Breast epithelium (tissue), 4 donors: ENCODE measurements around the gene MINDY4. TPM values are rescaled to one million over a fixed set of nuclear protein-coding genes. Genes with fewer than 3 reads are reported as not detected.

Source experiments
- DNase-seq, 2 donors: peaks; one replicate each; pipeline ENCODE4 v3.0.0-alpha.2; 2019; ENCODE audit warnings: low spot score in 2 of 2
- H3K27ac ChIP-seq, 2 donors: fragments of 200-600 bp; sonication (generic) in 1 of 2; one replicate each; pipeline ENCODE4 v1.5.1; 2016 to 2019; ENCODE audit warnings: mild to moderate bottlenecking in 1 of 2
- H3K27me3 ChIP-seq, 2 donors: fragments of 200-600 bp; sonication (generic) in 1 of 2; one replicate each; pipeline versions ENCODE4 v1.5.1 to v1.6.0; 2017 to 2019; ENCODE audit warnings: control low read depth in 1 of 2, mild to moderate bottlenecking in 1 of 2
- H3K36me3 ChIP-seq: fragments of 200-600 bp; one replicate; pipeline ENCODE4 v1.5.1; 2019
- H3K4me1 ChIP-seq, 2 donors: fragments of 200-600 bp; sonication (generic); one replicate each; pipeline ENCODE4 v1.5.1; 2016 to 2019; ENCODE audit warnings: control low read depth in 1 of 2
- H3K4me3 ChIP-seq, 3 donors: fragments of 200-600 bp; sonication (generic); 1 replicate in 2 of 3; 2 replicates in 1 of 3; pipeline ENCODE4 v1.5.1; 2016 to 2019; ENCODE audit warnings: mild to moderate bottlenecking in 3 of 3, moderate library complexity in 2 of 3
- H3K9me3 ChIP-seq, 2 donors: fragments of 200-600 bp; sonication (generic) in 1 of 2; one replicate each; pipeline ENCODE4 v1.5.1; 2016 to 2019; ENCODE audit warnings: control low read depth in 1 of 2
- CTCF ChIP-seq, 3 donors: fragments of 450-650 bp; IDR thresholded peaks; one replicate each; pipeline ENCODE4 v1.5.1; 2016 to 2017; ENCODE audit warnings: antibody characterized with exemption in 3 of 3, mild to moderate bottlenecking in 3 of 3, moderate library complexity in 3 of 3
- POLR2A ChIP-seq: fragments of 450-650 bp; IDR thresholded peaks from one replicate; pipeline ENCODE4 v1.6.1; 2016; ENCODE audit warnings: antibody characterized with exemption, mild to moderate bottlenecking, moderate library complexity
- POLR2AphosphoS5 ChIP-seq, 3 donors: sonication (generic); formaldehyde crosslinking; IDR thresholded peaks; one replicate each; pipeline ENCODE4 v1.6.1; 2017; ENCODE audit warnings: antibody characterized with exemption in 3 of 3
- intact Hi-C: fragments of 100-400 bp; cut with DNase I; formaldehyde crosslinking; loops from one replicate; pipeline ENCODE4 v1.15.1; 2023; ENCODE audit warnings: low total_unique reads
- total RNA-seq, 3 donors: library from RNA; depleted of rRNA; stranded (reverse); fragments of >200 nt; gene quantifications; one replicate each; pipeline ENCODE4 v1.1.0, GENCODE V29; 2016

Gene MINDY4
- total RNA-seq, 3 donors from 2014 or later = 5.6 to 14.9 (median 13.8) TPM

GRCh38 chr7:30855936-30856335 lies 84.7 kb downstream of the MINDY4 start:
- no peaks in the 10 kb centered on the region for H3K36me3 ChIP-seq
- H3K27ac ChIP-seq = no peak overlapping the region
- DNase-seq = no peak
- H3K9me3 ChIP-seq = no peaks in the 10 kb centered on the region
- no peak for TF ChIP-seq POLR2A
- no peak for TF ChIP-seq POLR2AphosphoS5 (IDR thresholded peaks at IDR 0.05)
- no peak for TF ChIP-seq CTCF (IDR thresholded peaks at IDR 0.05)
- H3K4me3 ChIP-seq = no peak overlapping the region
- H3K4me1 ChIP-seq = no peaks in the 10 kb centered on the region
- no peaks in the 10 kb centered on the region for H3K27me3 ChIP-seq
- intact Hi-C loops = no loop called here

- no peak overlapping the region for H3K4me3 ChIP-seq
- intact Hi-C loops = no loop called here
- no peaks in the 10 kb centered on the region for H3K9me3 ChIP-seq
- H3K27me3 ChIP-seq = no peaks in the 10 kb centered on the region
- no peak for DNase-seq
- H3K4me1 ChIP-seq = no peaks in the 10 kb centered on the region
- no peak overlapping the region for H3K27ac ChIP-seq
- TF ChIP-seq POLR2A (no peak), CTCF (IDR thresholded peaks at IDR 0.05) (no peak), POLR2AphosphoS5 (IDR thresholded peaks at IDR 0.05) (no peak)
- H3K36me3 ChIP-seq = no peaks in the 10 kb centered on the region
Measured at GRCh38 chr7:30858576-30858975, 87.4 kb downstream of the MINDY4 start.

GRCh38 chr7:30859202-30859939 lies 88.2 kb downstream of the MINDY4 start:
- no peak overlapping the region for H3K27ac ChIP-seq
- H3K9me3 ChIP-seq = no peaks in the 10 kb centered on the region
- H3K4me3 ChIP-seq = no peak overlapping the region
- no peaks in the 10 kb centered on the region for H3K27me3 ChIP-seq
- no peaks in the 10 kb centered on the region for H3K36me3 ChIP-seq
- intact Hi-C loops = no loop called here
- DNase-seq = no peak
- no peaks in the 10 kb centered on the region for H3K4me1 ChIP-seq
- TF ChIP-seq POLR2A (no peak), POLR2AphosphoS5 (IDR thresholded peaks at IDR 0.05) (no peak), CTCF (IDR thresholded peaks at IDR 0.05) (no peak)

GRCh38 chr7:30859940-30860496 lies 88.8 kb downstream of the MINDY4 start:
- intact Hi-C loops = no loop called here
- Histone ChIP-seq H3K4me1 (no peaks in the 10 kb centered on the region), H3K36me3 (no peaks in the 10 kb centered on the region), H3K27me3 (no peaks in the 10 kb centered on the region), H3K27ac (no peak overlapping the region), H3K9me3 (no peaks in the 10 kb centered on the region), H3K4me3 (no peak overlapping the region)
- no peak for TF ChIP-seq CTCF (IDR thresholded peaks at IDR 0.05)
- no peak for TF ChIP-seq POLR2A
- TF ChIP-seq POLR2AphosphoS5 (IDR thresholded peaks at IDR 0.05) = no peak
- DNase-seq = no peak

- intact Hi-C loops = no loop called here
- DNase-seq = no peak
- TF ChIP-seq CTCF (IDR thresholded peaks at IDR 0.05) (no peak), POLR2AphosphoS5 (IDR thresholded peaks at IDR 0.05) (no peak), POLR2A (no peak)
- H3K4me1 ChIP-seq = no peaks in the 10 kb centered on the region
- H3K9me3 ChIP-seq = no peaks in the 10 kb centered on the region
- no peaks in the 10 kb centered on the region for H3K27me3 ChIP-seq
- H3K36me3 ChIP-seq = no peaks in the 10 kb centered on the region
- no peak overlapping the region for H3K4me3 ChIP-seq
- H3K27ac ChIP-seq = no peak overlapping the region
Measured at GRCh38 chr7:30861612-30862011, 90.4 kb downstream of the MINDY4 start.
